Coronary artery (tissue), 2 donors: ENCODE measurements around the gene CORO2B.

Source experiments
- DNase-seq: peaks from one replicate; pipeline ENCODE4 v3.0.0-alpha.2; 2017; ENCODE audit warnings: low spot score
- H3K27ac ChIP-seq, 2 donors: fragments of 200-600 bp; sonication (generic); one replicate each; pipeline ENCODE4 v1.5.1; 2016 to 2019
- H3K4me3 ChIP-seq: fragments of 200-600 bp; sonication (generic); 2 replicates; pipeline ENCODE4 v1.5.1; 2016; ENCODE audit warnings: mild to moderate bottlenecking, moderate library complexity
- CTCF ChIP-seq: fragments of 200-600 bp; sonication (generic); IDR thresholded peaks from one replicate; pipeline ENCODE4 v1.5.1; 2019; ENCODE audit warnings: antibody characterized with exemption

The CORO2B gene

GRCh38 chr15:68704496-68705021 lies 125.8 kb downstream of the CORO2B start:
- H3K4me3 ChIP-seq = no peak overlapping the region
- TF ChIP-seq CTCF = no peak
- no peak for DNase-seq
- peak overlapping the region in 1 of 2 donors; percentile 40 for H3K27ac ChIP-seq

- no peak overlapping the region for H3K27ac ChIP-seq
- H3K4me3 ChIP-seq = no peak overlapping the region
- TF ChIP-seq CTCF = no peak
- no peak for DNase-seq
Observed at GRCh38 chr15:68706256-68706655, 127.5 kb downstream of the CORO2B start.

GRCh38 chr15:68706931-68707330 lies 128.1 kb downstream of the CORO2B start:
- DNase-seq = no peak
- TF ChIP-seq CTCF = no peak
- Histone ChIP-seq H3K27ac (no peak overlapping the region), H3K4me3 (no peak overlapping the region)

GRCh38 chr15:68707386-68707785 lies 128.6 kb downstream of the CORO2B start:
- no peak for DNase-seq
- no peak for TF ChIP-seq CTCF
- Histone ChIP-seq H3K4me3 (no peak overlapping the region), H3K27ac (no peak overlapping the region)

- no peak for DNase-seq
- H3K4me3 ChIP-seq = no peak overlapping the region
- H3K27ac ChIP-seq = no peak overlapping the region
- no peak for TF ChIP-seq CTCF
Observed at GRCh38 chr15:68709876-68710275, 131.1 kb downstream of the CORO2B start.

- no peak for DNase-seq
- Histone ChIP-seq H3K4me3 (no peak overlapping the region), H3K27ac (no peak overlapping the region)
- no peak for TF ChIP-seq CTCF
Observed at GRCh38 chr15:68710536-68710935, 131.7 kb downstream of the CORO2B start.

- TF ChIP-seq CTCF = no peak
- DNase-seq = no peak
Observed at GRCh38 chr15:68711406-68711805, 132.6 kb downstream of the CORO2B start.

More at GRCh38 chr15:68711406-68711805, 132.6 kb downstream of the CORO2B start:
- no peak overlapping the region for H3K4me3 ChIP-seq
- H3K27ac ChIP-seq = no peak overlapping the region
